Esophagus muscularis mucosa (tissue), 3 donors: Measurements from ENCODE around the gene SLCO3A1.

Source experiments
- POLR2A ChIP-seq: fragments of 450-650 bp; IDR thresholded peaks from one replicate; pipeline ENCODE4 v1.6.1; 2017; ENCODE audit warnings: antibody characterized with exemption, moderate library complexity, mild to moderate bottlenecking, low read depth
- POLR2AphosphoS5 ChIP-seq, 2 donors: sonication (generic); formaldehyde crosslinking; IDR thresholded peaks; one replicate each; pipeline ENCODE4 v1.6.1; 2017; ENCODE audit warnings: antibody characterized with exemption in 2 of 2
- TF ChIP-seq, protein P1 (sequence below), 3 experiments: fragments of 200-600 bp in 2 of 3; fragments of 450-650 bp in 1 of 3; sonication (generic) in 2 of 3; IDR thresholded peaks; one replicate each; pipeline ENCODE4 v1.5.1; 2017 to 2019; ENCODE audit warnings: antibody characterized with exemption in 3 of 3, mild to moderate bottlenecking in 2 of 3, moderate library complexity in 1 of 3

DNA sequence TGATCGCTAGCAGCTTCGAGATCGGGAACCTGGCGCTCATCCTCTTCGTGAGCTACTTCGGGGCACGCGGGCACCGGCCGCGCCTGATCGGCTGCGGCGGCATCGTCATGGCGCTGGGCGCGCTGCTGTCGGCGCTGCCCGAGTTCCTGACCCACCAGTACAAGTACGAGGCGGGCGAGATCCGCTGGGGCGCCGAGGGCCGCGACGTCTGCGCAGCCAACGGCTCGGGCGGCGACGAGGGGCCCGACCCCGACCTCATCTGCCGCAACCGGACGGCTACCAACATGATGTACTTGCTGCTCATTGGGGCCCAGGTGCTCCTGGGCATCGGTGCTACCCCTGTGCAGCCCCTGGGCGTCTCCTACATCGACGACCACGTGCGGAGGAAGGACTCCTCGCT lies 62.5 kb downstream of the SLCO3A1 start:
- TF ChIP-seq, protein P1, sequence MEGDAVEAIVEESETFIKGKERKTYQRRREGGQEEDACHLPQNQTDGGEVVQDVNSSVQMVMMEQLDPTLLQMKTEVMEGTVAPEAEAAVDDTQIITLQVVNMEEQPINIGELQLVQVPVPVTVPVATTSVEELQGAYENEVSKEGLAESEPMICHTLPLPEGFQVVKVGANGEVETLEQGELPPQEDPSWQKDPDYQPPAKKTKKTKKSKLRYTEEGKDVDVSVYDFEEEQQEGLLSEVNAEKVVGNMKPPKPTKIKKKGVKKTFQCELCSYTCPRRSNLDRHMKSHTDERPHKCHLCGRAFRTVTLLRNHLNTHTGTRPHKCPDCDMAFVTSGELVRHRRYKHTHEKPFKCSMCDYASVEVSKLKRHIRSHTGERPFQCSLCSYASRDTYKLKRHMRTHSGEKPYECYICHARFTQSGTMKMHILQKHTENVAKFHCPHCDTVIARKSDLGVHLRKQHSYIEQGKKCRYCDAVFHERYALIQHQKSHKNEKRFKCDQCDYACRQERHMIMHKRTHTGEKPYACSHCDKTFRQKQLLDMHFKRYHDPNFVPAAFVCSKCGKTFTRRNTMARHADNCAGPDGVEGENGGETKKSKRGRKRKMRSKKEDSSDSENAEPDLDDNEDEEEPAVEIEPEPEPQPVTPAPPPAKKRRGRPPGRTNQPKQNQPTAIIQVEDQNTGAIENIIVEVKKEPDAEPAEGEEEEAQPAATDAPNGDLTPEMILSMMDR (IDR thresholded peaks at IDR 0.05), result no peak
- TF ChIP-seq POLR2A (no peak), POLR2AphosphoS5 (IDR thresholded peaks at IDR 0.05) (no peak)
